A549 (cell line): ENCODE results near the gene GAS7. TPM values are rescaled to one million over a fixed set of nuclear protein-coding genes. Genes with fewer than 3 reads are reported as not detected.
A peak's percentile ranks its signal among the peaks of the same experiment; 100 is the strongest.

ENCODE experiments used
- ATAC-seq, 2 experiments: fragments of 200-7000 bp in 1 of 2; fragments of >200 bp in 1 of 2; cut with Nextera tagmentation in 1 of 2; cut with Tn5 transposase in 1 of 2; 3 replicates each; pipeline versions ENCODE4 v1.8.0 to v1.9.1; 2018 to 2020; ENCODE audit warnings: mild to moderate bottlenecking in 1 of 2, moderate library complexity in 1 of 2
- CTCF ChIA-PET: fragments of 300-600 bp; sonication (Branson Sonifier 250); formaldehyde crosslinking; extraction: SDS; loops from one replicate; lab custom pipeline; 2021; ENCODE audit warnings: antibody characterized with exemption, inconsistent platforms; lab: Yijun Ruan, JAX
- POLR2A ChIA-PET: fragments of 350-600 bp; formaldehyde crosslinking; extraction: SDS; loops from one replicate; lab custom pipeline; 2021; ENCODE audit warnings: antibody characterized with exemption, inconsistent platforms; lab: Yijun Ruan, JAX
- DNase-seq, 2 experiments: peaks; one replicate each; pipeline versions ENCODE4 v3.0.0 to v3.0.0-alpha.2; 2011 to 2016; ENCODE audit warnings: low read depth in 1 of 2, low spot score in 1 of 2
- FAIRE-seq: peaks from 2 replicates; lab custom pipeline; 2011; peaks lifted over from hg19 to GRCh38; lab: Jason Lieb, UNC
- H3K27ac ChIP-seq, 2 experiments: fragments of >200 bp; sonication (Bioruptor Twin); formaldehyde crosslinking; 3 replicates each; pipeline ENCODE4 v1.5.1; 2016 to 2017
- H3K4me1 ChIP-seq: fragments of >200 bp; sonication (Bioruptor Twin); formaldehyde crosslinking; 3 replicates; pipeline ENCODE4 v1.6.1; 2016
- H3K4me2 ChIP-seq: fragments of >200 bp; sonication (Bioruptor Twin); formaldehyde crosslinking; 3 replicates; pipeline ENCODE4 v1.6.1; 2016
- H3K4me3 ChIP-seq: fragments of >200 bp; sonication (Bioruptor Twin); formaldehyde crosslinking; 3 replicates; pipeline ENCODE4 v1.5.1; 2016
- H3K9me3 ChIP-seq: fragments of >200 bp; sonication (Bioruptor Twin); formaldehyde crosslinking; 3 replicates; pipeline ENCODE4 v1.6.1; 2016
- CEBPB ChIP-seq, 2 experiments: fragments of >200 bp in 1 of 2; sonication (Bioruptor Twin) in 1 of 2; formaldehyde crosslinking in 1 of 2; IDR thresholded peaks; 2 replicates each; pipeline ENCODE4 v1.6.1; 2012 to 2016
- CHD4 ChIP-seq: fragments of 200-600 bp; sonication (generic); IDR thresholded peaks from 2 replicates; pipeline ENCODE4 v1.6.1; 2016; ENCODE audit warnings: antibody characterized with exemption, mild to moderate bottlenecking, borderline replicate concordance
- CTCF ChIP-seq: fragments of >200 bp; sonication (Bioruptor Twin); formaldehyde crosslinking; IDR thresholded peaks from 3 replicates; pipeline ENCODE4 v1.5.1; 2016
- EHF ChIP-seq: fragments of 250-450 bp; sonication (Bioruptor Pico); IDR thresholded peaks from 2 replicates; pipeline ENCODE4 v1.5.0; 2020; ENCODE audit warnings: mild to moderate bottlenecking
- ELK1 ChIP-seq: fragments of 150-350 bp; IDR thresholded peaks from 2 replicates; pipeline ENCODE4 v1.6.1; 2014; ENCODE audit warnings: low read depth, mild to moderate bottlenecking, low read length
- FOSB ChIP-seq: fragments of 250-450 bp; sonication (Bioruptor Pico); IDR thresholded peaks from 2 replicates; pipeline ENCODE4 v1.5.0; 2020; ENCODE audit warnings: mild to moderate bottlenecking, moderate library complexity
- FOSL2 ChIP-seq, 2 experiments: fragments of 450-650 bp in 1 of 2; fragments of >200 bp in 1 of 2; sonication (Bioruptor Twin) in 1 of 2; formaldehyde crosslinking; IDR thresholded peaks; 2 replicates each; pipeline versions ENCODE4 v1.5.0 to v1.6.1; 2016 to 2020; ENCODE audit warnings: mild to moderate bottlenecking in 1 of 2, moderate library complexity in 1 of 2
- FOXS1 ChIP-seq: fragments of 250-450 bp; sonication (Bioruptor Pico); IDR thresholded peaks from 2 replicates; pipeline ENCODE4 v1.5.0; 2020; ENCODE audit warnings: mild to moderate bottlenecking, moderate library complexity
- HDAC2 ChIP-seq: fragments of 200-600 bp; sonication (generic); IDR thresholded peaks from 2 replicates; pipeline ENCODE4 v1.6.1; 2016
- HEYL ChIP-seq: fragments of 250-450 bp; sonication (Bioruptor Pico); IDR thresholded peaks from 2 replicates; pipeline ENCODE4 v1.8.0; 2021; ENCODE audit warnings: mild to moderate bottlenecking, moderate library complexity
- HOXB13 ChIP-seq: fragments of 250-450 bp; sonication (Bioruptor Pico); IDR thresholded peaks from 2 replicates; pipeline ENCODE4 v1.5.0; 2020; ENCODE audit warnings: low read depth, mild to moderate bottlenecking, moderate library complexity
- JUN ChIP-seq, 2 experiments: fragments of >200 bp; sonication (Bioruptor Twin); formaldehyde crosslinking; IDR thresholded peaks; 2 replicates in 1 of 2; 3 replicates in 1 of 2; pipeline ENCODE4 v1.6.1; 2016 to 2017
- KDM1A ChIP-seq: fragments of 200-600 bp; sonication (generic); IDR thresholded peaks from 2 replicates; pipeline ENCODE4 v1.6.1; 2016; ENCODE audit warnings: low read depth, mild to moderate bottlenecking
- KDM5A ChIP-seq: fragments of 200-600 bp; sonication (generic); IDR thresholded peaks from 2 replicates; pipeline ENCODE4 v1.6.1; 2016; ENCODE audit warnings: antibody characterized with exemption, mild to moderate bottlenecking
- MAFK ChIP-seq: fragments of 450-650 bp; IDR thresholded peaks from 2 replicates; pipeline ENCODE4 v1.6.1; 2014; ENCODE audit not compliant: partially characterized antibody
- MAX ChIP-seq: IDR thresholded peaks from 2 replicates; pipeline ENCODE4 v1.6.1; 2012
- NPAS2 ChIP-seq: fragments of 250-450 bp; sonication (Bioruptor Pico); IDR thresholded peaks from 2 replicates; pipeline ENCODE4 v1.8.0; 2022; ENCODE audit warnings: mild to moderate bottlenecking, moderate library complexity, borderline replicate concordance
- NR3C1 ChIP-seq: fragments of >200 bp; sonication (Bioruptor Twin); formaldehyde crosslinking; IDR thresholded peaks from 3 replicates; pipeline ENCODE4 v1.6.1; 2017
- PBX3 ChIP-seq: IDR thresholded peaks from 2 replicates; pipeline ENCODE4 v1.6.1; 2012
- POLR2AphosphoS2 ChIP-seq: conservative IDR thresholded peaks from 2 replicates; pipeline ENCODE4 v1.6.1; 2012; ENCODE audit warnings: low read length, improper control_type of control experiment, inconsistent platforms
- RAD21 ChIP-seq, 2 experiments: fragments of >200 bp in 1 of 2; sonication (Bioruptor Twin) in 1 of 2; formaldehyde crosslinking in 1 of 2; IDR thresholded peaks in 1 of 2; conservative IDR thresholded peaks in 1 of 2; 2 replicates in 1 of 2; 3 replicates in 1 of 2; pipeline ENCODE4 v1.6.1; 2012 to 2018; ENCODE audit warnings: inconsistent platforms in 1 of 2
- RFX5 ChIP-seq: fragments of 450-650 bp; IDR thresholded peaks from 2 replicates; pipeline ENCODE4 v1.7.1; 2014; ENCODE audit warnings: antibody characterized with exemption, mild to moderate bottlenecking, moderate library complexity
- USF2 ChIP-seq: fragments of 450-650 bp; IDR thresholded peaks from 2 replicates; pipeline ENCODE4 v1.6.1; 2014; ENCODE audit warnings: antibody characterized with exemption
- WGBS: methylation state at CpG from one replicate; pipeline ENCODE4 v1.1.6; 2017; ENCODE audit errors: missing lambda C conversion rate; 5-methylcytosine and 5-hydroxymethylcytosine counted together
- polyA plus RNA-seq, 4 experiments: library from polyadenylated mRNA; depleted of rRNA in 3 of 4; stranded (reverse); fragments of >200 nt; fragmentation: RNase III in 1 of 4; extraction: RNeasy Plus Mini Kit Qiagen cat#74134 plus additional on column Dnase treatment in 1 of 4; gene quantifications; 2 replicates in 3 of 4; 3 replicates in 1 of 4; pipeline ENCODE4 v1.2.3, GENCODE V29; 2011 to 2017

GAS7 gene
- polyA plus RNA-seq, 2 of the 4 experiments (the other 2 are of a cell fraction) = 1.3 to 1.5 TPM

- H3K4me1 ChIP-seq = peaks cover 11% of the 10 kb centered on the region
- no peak for FAIRE-seq
- WGBS = 71% methylated on average over 15 of the region's 15 CpGs
- no peak overlapping the region for H3K4me3 ChIP-seq
- H3K4me2 ChIP-seq = peak overlapping the region; percentile 44
- CTCF ChIA-PET = no interaction called here
- no peak for ATAC-seq
- TF ChIP-seq FOSB (CRISPR knock-in tag) (no peak), HOXB13 (no peak), RAD21 (conservative IDR thresholded peaks at IDR 0.05 in 1 of 2, IDR thresholded peaks at IDR 0.05 in 1 of 2) (no peak)
- H3K9me3 ChIP-seq = no peaks in the 10 kb centered on the region
- no peak overlapping the region for H3K27ac ChIP-seq
- no peak for DNase-seq
- POLR2A ChIA-PET = no interaction called here
Measured at GRCh38 chr17:10136258-10136981, 62.0 kb downstream of the GAS7 start.

- CTCF ChIA-PET = no interaction called here
- FAIRE-seq (no peak), DNase-seq (peak in 1 of 2 experiments; percentile 22), ATAC-seq (no peak)
- no peak overlapping the region for H3K4me3 ChIP-seq
- H3K4me2 ChIP-seq = peak overlapping the region; percentile 44
- no peak overlapping the region; a peak in 1 of 6 replicates for H3K27ac ChIP-seq
- TF ChIP-seq HEYL (CRISPR knock-in tag) (no peak), CTCF (no peak), NR3C1 (no peak), NPAS2 (CRISPR knock-in tag) (no peak), RAD21 (conservative IDR thresholded peaks at IDR 0.05 in 1 of 2, IDR thresholded peaks at IDR 0.05 in 1 of 2) (no peak), USF2 (no peak), PBX3 (no peak)
- H3K4me1 ChIP-seq = peaks cover 11% of the 10 kb centered on the region
- 28% methylated on average over 12 of the region's 12 CpGs for WGBS
- POLR2A ChIA-PET = no interaction called here
- H3K9me3 ChIP-seq = no peaks in the 10 kb centered on the region
Measured at GRCh38 chr17:10135539-10136257, 62.7 kb downstream of the GAS7 start.

- FAIRE-seq (no peak), ATAC-seq (no peak), DNase-seq (no peak)
- H3K9me3 ChIP-seq = no peaks in the 10 kb centered on the region
- TF ChIP-seq MAFK (peak; percentile 13), EHF (CRISPR knock-in tag) (no peak)
- H3K27ac ChIP-seq = no peak overlapping the region
- H3K4me2 ChIP-seq = no peak overlapping the region
- 56% methylated on average over 5 of the region's 5 CpGs for WGBS
- H3K4me3 ChIP-seq = no peak overlapping the region
- ChIA-PET CTCF (no interaction called here), POLR2A (no interaction called here)
- H3K4me1 ChIP-seq = peaks cover 13% of the 10 kb centered on the region
Measured at GRCh38 chr17:10130677-10131076, 67.7 kb downstream of the GAS7 start.

- CTCF ChIA-PET = interaction anchor here (0.6 kb wide), 1 partner anchor 37 kb away, joined by 3 read pairs; no protein-coding TSS in a partner anchor
- 13% methylated on average over 5 of the region's 5 CpGs for WGBS
- TF ChIP-seq RFX5 (no peak), KDM5A (no peak), HDAC2 (no peak), MAX (no peak), ELK1 (no peak), MAFK (no peak), KDM1A (no peak), FOSL2 (IDR thresholded peaks at IDR 0.05) (no peak), FOSL2 (CRISPR knock-in tag; IDR thresholded peaks at IDR 0.05) (no peak), POLR2AphosphoS2 (no peak), FOXS1 (CRISPR knock-in tag) (no peak), NPAS2 (CRISPR knock-in tag) (no peak), CHD4 (no peak), CEBPB (IDR thresholded peaks at IDR 0.05) (no peak), JUN (IDR thresholded peaks at IDR 0.05) (no peak)
Measured at GRCh38 chr17:10130263-10130662, 68.1 kb downstream of the GAS7 start.

More at GRCh38 chr17:10130263-10130662, 68.1 kb downstream of the GAS7 start:
- no peak for DNase-seq
- H3K27ac ChIP-seq = no peak overlapping the region
- no peaks in the 10 kb centered on the region for H3K9me3 ChIP-seq
- POLR2A ChIA-PET = interaction anchor here (0.5 kb wide), 1 partner anchor 137 kb away, joined by 3 read pairs; no protein-coding TSS in a partner anchor
- H3K4me2 ChIP-seq = no peak overlapping the region
- H3K4me3 ChIP-seq = no peak overlapping the region
- peaks cover 10% of the 10 kb centered on the region; the same call in 2 of the 3 replicates for H3K4me1 ChIP-seq
- no peak for ATAC-seq
- no peak for FAIRE-seq
